IMR-90 (cell line): ENCODE measurements around the gene AIRE.

ENCODE experiments used
- FOS ChIP-seq: fragments of 150-350 bp; IDR thresholded peaks from 2 replicates; pipeline ENCODE4 v1.6.1; 2016; ENCODE audit warnings: low read depth, low read length
- MAFK ChIP-seq: IDR thresholded peaks from 2 replicates; pipeline ENCODE4 v1.6.1; 2012; ENCODE audit warnings: low read depth, low read length, improper control_type of control experiment
- POLR2A ChIP-seq: IDR thresholded peaks from 2 replicates; pipeline ENCODE4 v1.6.1; 2012; ENCODE audit warnings: mild to moderate bottlenecking, low read depth, low read length
- RAD21 ChIP-seq: IDR thresholded peaks from 2 replicates; pipeline ENCODE4 v1.6.1; 2012; ENCODE audit warnings: low read length, improper control_type of control experiment
- SMC3 ChIP-seq: fragments of 150-350 bp; IDR thresholded peaks from 2 replicates; pipeline ENCODE4 v1.6.1; 2016; ENCODE audit warnings: low read depth, mild to moderate bottlenecking, antibody characterized with exemption, low read length, moderate library complexity
- TF ChIP-seq, protein P1 (sequence below): conservative IDR thresholded peaks from 2 replicates; pipeline ENCODE4 v1.5.1; 2012; ENCODE audit warnings: mild to moderate bottlenecking, low read depth, low read length, improper control_type of control experiment
- TF ChIP-seq, protein P2 (sequence below): fragments of 150-350 bp; IDR thresholded peaks from 2 replicates; pipeline ENCODE4 v1.6.1; 2017; ENCODE audit warnings: mild to moderate bottlenecking, antibody characterized with exemption, low read length, low read depth
- TF ChIP-seq, protein P3 (sequence below): fragments of 150-350 bp; IDR thresholded peaks from 2 replicates; pipeline ENCODE4 v1.6.1; 2016; ENCODE audit warnings: low read depth, mild to moderate bottlenecking, low read length, moderate library complexity, borderline replicate concordance

DNA sequence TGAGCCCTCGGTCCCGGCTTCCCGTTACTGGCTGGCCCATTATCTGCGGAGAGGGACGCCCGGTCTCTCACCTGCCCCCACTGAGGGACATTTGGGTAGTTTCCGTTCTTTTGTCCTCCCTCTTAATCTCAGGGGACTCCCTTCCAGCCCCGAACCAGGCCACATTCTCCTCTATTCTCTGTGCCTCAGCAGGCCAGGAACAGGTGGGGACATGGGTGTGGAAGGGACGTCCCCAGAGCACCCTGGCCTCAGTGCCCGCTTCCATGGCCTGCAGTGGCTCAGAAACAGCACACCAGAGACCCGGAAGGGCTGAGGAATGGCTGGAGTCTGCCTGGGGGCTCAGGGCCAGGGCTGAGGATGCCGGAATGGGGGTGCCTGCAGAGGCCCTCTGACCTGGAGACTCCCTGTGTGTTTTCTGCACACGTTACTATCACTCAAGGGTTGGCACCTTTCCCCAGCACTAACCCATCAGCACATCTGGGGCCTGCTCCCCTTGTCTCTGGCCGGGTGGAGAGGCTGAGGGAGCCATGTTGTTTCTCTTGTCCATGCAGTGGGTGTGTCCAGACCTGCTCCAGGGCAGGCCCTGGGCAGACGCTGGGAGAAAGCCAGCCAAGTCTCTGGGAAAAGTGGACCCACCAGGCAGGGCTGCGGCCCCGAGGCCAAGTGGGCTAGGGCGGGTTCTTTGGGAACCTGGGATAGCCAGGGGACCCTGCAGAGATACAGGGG, 14.0 kb upstream of the AIRE start:
- no peak for TF ChIP-seq RAD21
- TF ChIP-seq, protein P1, sequence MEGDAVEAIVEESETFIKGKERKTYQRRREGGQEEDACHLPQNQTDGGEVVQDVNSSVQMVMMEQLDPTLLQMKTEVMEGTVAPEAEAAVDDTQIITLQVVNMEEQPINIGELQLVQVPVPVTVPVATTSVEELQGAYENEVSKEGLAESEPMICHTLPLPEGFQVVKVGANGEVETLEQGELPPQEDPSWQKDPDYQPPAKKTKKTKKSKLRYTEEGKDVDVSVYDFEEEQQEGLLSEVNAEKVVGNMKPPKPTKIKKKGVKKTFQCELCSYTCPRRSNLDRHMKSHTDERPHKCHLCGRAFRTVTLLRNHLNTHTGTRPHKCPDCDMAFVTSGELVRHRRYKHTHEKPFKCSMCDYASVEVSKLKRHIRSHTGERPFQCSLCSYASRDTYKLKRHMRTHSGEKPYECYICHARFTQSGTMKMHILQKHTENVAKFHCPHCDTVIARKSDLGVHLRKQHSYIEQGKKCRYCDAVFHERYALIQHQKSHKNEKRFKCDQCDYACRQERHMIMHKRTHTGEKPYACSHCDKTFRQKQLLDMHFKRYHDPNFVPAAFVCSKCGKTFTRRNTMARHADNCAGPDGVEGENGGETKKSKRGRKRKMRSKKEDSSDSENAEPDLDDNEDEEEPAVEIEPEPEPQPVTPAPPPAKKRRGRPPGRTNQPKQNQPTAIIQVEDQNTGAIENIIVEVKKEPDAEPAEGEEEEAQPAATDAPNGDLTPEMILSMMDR, result no peak
- TF ChIP-seq SMC3, result no peak
- no peak for TF ChIP-seq POLR2A
- no peak for TF ChIP-seq MAFK
- no peak for TF ChIP-seq FOS
- TF ChIP-seq, protein P2, sequence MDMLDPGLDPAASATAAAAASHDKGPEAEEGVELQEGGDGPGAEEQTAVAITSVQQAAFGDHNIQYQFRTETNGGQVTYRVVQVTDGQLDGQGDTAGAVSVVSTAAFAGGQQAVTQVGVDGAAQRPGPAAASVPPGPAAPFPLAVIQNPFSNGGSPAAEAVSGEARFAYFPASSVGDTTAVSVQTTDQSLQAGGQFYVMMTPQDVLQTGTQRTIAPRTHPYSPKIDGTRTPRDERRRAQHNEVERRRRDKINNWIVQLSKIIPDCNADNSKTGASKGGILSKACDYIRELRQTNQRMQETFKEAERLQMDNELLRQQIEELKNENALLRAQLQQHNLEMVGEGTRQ, result no peak
- TF ChIP-seq, protein P3, sequence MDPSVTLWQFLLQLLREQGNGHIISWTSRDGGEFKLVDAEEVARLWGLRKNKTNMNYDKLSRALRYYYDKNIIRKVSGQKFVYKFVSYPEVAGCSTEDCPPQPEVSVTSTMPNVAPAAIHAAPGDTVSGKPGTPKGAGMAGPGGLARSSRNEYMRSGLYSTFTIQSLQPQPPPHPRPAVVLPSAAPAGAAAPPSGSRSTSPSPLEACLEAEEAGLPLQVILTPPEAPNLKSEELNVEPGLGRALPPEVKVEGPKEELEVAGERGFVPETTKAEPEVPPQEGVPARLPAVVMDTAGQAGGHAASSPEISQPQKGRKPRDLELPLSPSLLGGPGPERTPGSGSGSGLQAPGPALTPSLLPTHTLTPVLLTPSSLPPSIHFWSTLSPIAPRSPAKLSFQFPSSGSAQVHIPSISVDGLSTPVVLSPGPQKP, result no peak
